Endodermal cell (in vitro differentiated cells): ENCODE results near the gene ZNF281. TPM values are rescaled to one million over a fixed set of nuclear protein-coding genes. Genes with fewer than 3 reads are reported as not detected.

Experiments
- DNase-seq: peaks from one replicate; pipeline ENCODE4 v3.0.0-alpha.2; 2017
- H3K27ac ChIP-seq: 2 replicates; pipeline ENCODE4 v1.5.1; 2013; ENCODE audit warnings: mild to moderate bottlenecking, low read depth, low read length, moderate library complexity
- H3K27me3 ChIP-seq: 2 replicates; pipeline ENCODE4 v1.6.1; 2013; ENCODE audit warnings: mild to moderate bottlenecking, low read length, moderate library complexity; ENCODE audit not compliant: insufficient read depth, control insufficient read depth, poor library complexity, severe bottlenecking
- H3K36me3 ChIP-seq: 2 replicates; pipeline ENCODE4 v1.7.0; 2013; ENCODE audit warnings: mild to moderate bottlenecking, low read length, moderate library complexity; ENCODE audit not compliant: control insufficient read depth, insufficient read depth
- H3K4me1 ChIP-seq: one replicate; pipeline ENCODE4 v1.7.0; 2013; ENCODE audit warnings: low read length; ENCODE audit not compliant: control insufficient read depth, insufficient read depth
- H3K4me3 ChIP-seq: 2 replicates; pipeline ENCODE4 v1.5.1; 2013; ENCODE audit warnings: mild to moderate bottlenecking, low read length, moderate library complexity
- H3K9ac ChIP-seq: 2 replicates; pipeline ENCODE4 v1.6.1; 2013; ENCODE audit warnings: mild to moderate bottlenecking, low read length, moderate library complexity; ENCODE audit not compliant: poor library complexity, severe bottlenecking; ENCODE audit errors: extremely low read depth
- H3K9me3 ChIP-seq: 2 replicates; pipeline ENCODE4 v1.6.1; 2013; ENCODE audit warnings: mild to moderate bottlenecking, low read length, moderate library complexity; ENCODE audit not compliant: control insufficient read depth
- H3K27ac Mint-ChIP-seq: 2 replicates; pipeline ENCODE4 v1.8.0; 2020; ENCODE audit warnings: mixed read lengths
- H3K27me3 Mint-ChIP-seq: 2 replicates; pipeline ENCODE4 v1.8.0; 2021; ENCODE audit warnings: mild to moderate bottlenecking, mixed read lengths; ENCODE audit not compliant: insufficient read depth
- H3K36me3 Mint-ChIP-seq: 2 replicates; pipeline ENCODE4 v1.8.0; 2020; ENCODE audit warnings: low read depth, mixed read lengths
- H3K4me1 Mint-ChIP-seq: 2 replicates; pipeline ENCODE4 v1.8.0; 2020; ENCODE audit warnings: mixed read lengths
- H3K4me3 Mint-ChIP-seq: 2 replicates; pipeline ENCODE4 v1.8.0; 2020; ENCODE audit warnings: mild to moderate bottlenecking, moderate library complexity, mixed read lengths
- H3K9me3 Mint-ChIP-seq: 2 replicates; pipeline ENCODE4 v1.8.0; 2020; ENCODE audit warnings: mild to moderate bottlenecking, mixed read lengths
- WGBS, 2 experiments: methylation state at CpG; one replicate each; pipeline versions ENCODE4 v1.1.5 to v1.1.7; 2013; ENCODE audit warnings: missing lambda C conversion rate in 2 of 2, mixed read lengths in 1 of 2; ENCODE audit not compliant: insufficient coverage in 1 of 2, insufficient read length in 1 of 2; 5-methylcytosine and 5-hydroxymethylcytosine counted together
- total RNA-seq, 2 donors: library from RNA; stranded (reverse); fragmentation: NEBNext Ultra II Directional in 1 of 2; extraction: Animal tissue kit (Norgen Biotek cat#: 25700) in 1 of 2; gene quantifications; 2 replicates in 1 of 2; 3 replicates in 1 of 2; pipeline ENCODE4 v1.2.1, GENCODE V29; 2021
- TF ChIP-seq, protein P1 (sequence below): fragments of 200-600 bp; sonication (generic); conservative IDR thresholded peaks from 2 replicates; pipeline ENCODE4 v1.5.0; 2021; ENCODE audit warnings: antibody characterized with exemption, mild to moderate bottlenecking

The ZNF281 gene
- total RNA-seq, 2 donors from 2014 or later = 51.7 to 61.1 TPM

GRCh38 chr1:200368556-200368955 is 41.3 kb downstream of the ZNF281 start:
- H3K4me1 ChIP-seq = peaks cover 27% of the 10 kb centered on the region
- no peaks in the 10 kb centered on the region for H3K27me3 ChIP-seq
- H3K9me3 Mint-ChIP-seq = no peaks in the 10 kb centered on the region
- no peak overlapping the region for H3K4me3 ChIP-seq
- no peak overlapping the region for H3K4me3 Mint-ChIP-seq
- TF ChIP-seq, protein P1, sequence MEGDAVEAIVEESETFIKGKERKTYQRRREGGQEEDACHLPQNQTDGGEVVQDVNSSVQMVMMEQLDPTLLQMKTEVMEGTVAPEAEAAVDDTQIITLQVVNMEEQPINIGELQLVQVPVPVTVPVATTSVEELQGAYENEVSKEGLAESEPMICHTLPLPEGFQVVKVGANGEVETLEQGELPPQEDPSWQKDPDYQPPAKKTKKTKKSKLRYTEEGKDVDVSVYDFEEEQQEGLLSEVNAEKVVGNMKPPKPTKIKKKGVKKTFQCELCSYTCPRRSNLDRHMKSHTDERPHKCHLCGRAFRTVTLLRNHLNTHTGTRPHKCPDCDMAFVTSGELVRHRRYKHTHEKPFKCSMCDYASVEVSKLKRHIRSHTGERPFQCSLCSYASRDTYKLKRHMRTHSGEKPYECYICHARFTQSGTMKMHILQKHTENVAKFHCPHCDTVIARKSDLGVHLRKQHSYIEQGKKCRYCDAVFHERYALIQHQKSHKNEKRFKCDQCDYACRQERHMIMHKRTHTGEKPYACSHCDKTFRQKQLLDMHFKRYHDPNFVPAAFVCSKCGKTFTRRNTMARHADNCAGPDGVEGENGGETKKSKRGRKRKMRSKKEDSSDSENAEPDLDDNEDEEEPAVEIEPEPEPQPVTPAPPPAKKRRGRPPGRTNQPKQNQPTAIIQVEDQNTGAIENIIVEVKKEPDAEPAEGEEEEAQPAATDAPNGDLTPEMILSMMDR = no peak
- H3K27me3 Mint-ChIP-seq = no peaks in the 10 kb centered on the region
- peaks cover 67% of the 10 kb centered on the region for H3K4me1 Mint-ChIP-seq
- peak overlapping the region; percentile 74 for H3K9ac ChIP-seq
- 48 to 68% methylated on average over 5 to 6 of the region's 6 CpGs for WGBS, 2 experiments
- peak overlapping the region; percentile 91 for H3K27ac Mint-ChIP-seq
- H3K36me3 ChIP-seq = no peaks in the 10 kb centered on the region
- H3K9me3 ChIP-seq = no peaks in the 10 kb centered on the region
- peak; percentile 57 for DNase-seq
- H3K27ac ChIP-seq = peak overlapping the region; percentile 73
- peaks cover 18% of the 10 kb centered on the region for H3K36me3 Mint-ChIP-seq

- Mint-ChIP-seq H3K27me3 (no peaks in the 10 kb centered on the region), H3K9me3 (no peaks in the 10 kb centered on the region), H3K4me1 (peaks cover 67% of the 10 kb centered on the region), H3K4me3 (no peak overlapping the region), H3K27ac (peak overlapping the region; percentile 91), H3K36me3 (peaks cover 18% of the 10 kb centered on the region)
- TF ChIP-seq, protein P1 = no peak
- Histone ChIP-seq H3K27me3 (no peaks in the 10 kb centered on the region), H3K9ac (peak overlapping the region; percentile 74), H3K27ac (peak overlapping the region; percentile 73), H3K36me3 (no peaks in the 10 kb centered on the region), H3K9me3 (no peaks in the 10 kb centered on the region), H3K4me1 (peaks cover 28% of the 10 kb centered on the region), H3K4me3 (no peak overlapping the region)
- peak; percentile 45 for DNase-seq
- 71 to 74% methylated on average over 1 to 3 of the region's 3 CpGs for WGBS, 2 experiments
Measured at GRCh38 chr1:200367841-200368534, 41.8 kb downstream of the ZNF281 start.

GRCh38 chr1:200366577-200367253 is 43.1 kb downstream of the ZNF281 start:
- Mint-ChIP-seq H3K27ac (peak overlapping the region; percentile 91), H3K4me3 (peak overlapping the region; percentile 28), H3K9me3 (no peaks in the 10 kb centered on the region), H3K27me3 (no peaks in the 10 kb centered on the region), H3K36me3 (peaks cover 18% of the 10 kb centered on the region), H3K4me1 (peaks cover 58% of the 10 kb centered on the region)
- H3K36me3 ChIP-seq = no peaks in the 10 kb centered on the region
- H3K4me1 ChIP-seq = peaks cover 37% of the 10 kb centered on the region
- TF ChIP-seq, protein P1 = no peak
- no peaks in the 10 kb centered on the region for H3K27me3 ChIP-seq
- 71 to 93% methylated on average over 4 to 5 of the region's 5 CpGs for WGBS, 2 experiments
- H3K9ac ChIP-seq = no peak overlapping the region
- DNase-seq = peak; percentile 49
- no peak overlapping the region for H3K27ac ChIP-seq
- no peak overlapping the region for H3K4me3 ChIP-seq
- no peaks in the 10 kb centered on the region for H3K9me3 ChIP-seq
